GF-D8 (cell line): ENCODE measurements around the gene HOXA7.

ENCODE experiments used
- DNase-seq: peaks from one replicate; lab custom pipeline; 2025; lab: John Stamatoyannopoulos, UW

The HOXA7 gene

DNA sequence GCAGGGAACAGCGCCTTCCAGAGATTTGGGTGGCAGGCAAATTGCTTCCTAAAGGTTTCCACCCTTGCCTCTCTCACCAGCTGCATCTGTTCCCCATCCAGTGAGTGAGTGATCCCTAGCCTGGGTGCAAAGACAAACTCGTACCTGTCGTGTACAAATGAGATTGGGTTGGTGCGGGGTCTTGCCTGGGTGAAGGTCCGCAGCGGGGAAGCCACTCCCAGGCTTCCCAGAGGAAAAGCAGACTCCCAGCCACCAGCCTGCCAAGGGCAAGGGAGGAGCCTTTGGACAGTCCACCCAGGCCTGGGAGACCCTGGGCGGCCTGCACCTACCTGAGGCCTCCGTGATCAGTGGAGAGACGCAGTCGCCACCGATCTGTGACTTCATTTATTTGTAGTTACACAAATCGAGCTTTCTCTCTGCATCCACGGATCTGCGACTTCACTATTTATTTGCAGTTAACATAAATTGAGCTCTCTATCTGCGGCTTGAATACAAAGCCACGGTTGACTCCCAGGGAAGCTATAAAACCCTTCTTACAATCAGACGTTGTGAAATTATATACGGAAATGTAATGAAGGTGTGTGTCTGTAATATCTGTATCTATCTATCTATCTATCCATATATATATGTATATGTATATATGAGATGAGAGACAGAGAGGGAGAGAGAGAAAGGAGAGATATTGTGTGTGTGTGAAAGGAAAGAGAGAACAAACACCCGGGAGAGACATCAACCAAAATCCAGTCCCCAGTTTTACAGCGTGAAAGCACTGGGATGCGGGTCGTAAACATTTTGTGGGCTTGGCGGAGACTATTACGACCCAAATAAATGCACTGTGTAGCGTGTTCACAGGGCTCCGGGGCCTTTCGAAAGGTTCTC, 3.0 kb upstream of the HOXA7 start:
- DNase-seq = no peak

- DNase-seq = no peak
These were observed 2.2 kb upstream of the HOXA7 start for GRCh38 chr7:27158436-27159265.

DNA sequence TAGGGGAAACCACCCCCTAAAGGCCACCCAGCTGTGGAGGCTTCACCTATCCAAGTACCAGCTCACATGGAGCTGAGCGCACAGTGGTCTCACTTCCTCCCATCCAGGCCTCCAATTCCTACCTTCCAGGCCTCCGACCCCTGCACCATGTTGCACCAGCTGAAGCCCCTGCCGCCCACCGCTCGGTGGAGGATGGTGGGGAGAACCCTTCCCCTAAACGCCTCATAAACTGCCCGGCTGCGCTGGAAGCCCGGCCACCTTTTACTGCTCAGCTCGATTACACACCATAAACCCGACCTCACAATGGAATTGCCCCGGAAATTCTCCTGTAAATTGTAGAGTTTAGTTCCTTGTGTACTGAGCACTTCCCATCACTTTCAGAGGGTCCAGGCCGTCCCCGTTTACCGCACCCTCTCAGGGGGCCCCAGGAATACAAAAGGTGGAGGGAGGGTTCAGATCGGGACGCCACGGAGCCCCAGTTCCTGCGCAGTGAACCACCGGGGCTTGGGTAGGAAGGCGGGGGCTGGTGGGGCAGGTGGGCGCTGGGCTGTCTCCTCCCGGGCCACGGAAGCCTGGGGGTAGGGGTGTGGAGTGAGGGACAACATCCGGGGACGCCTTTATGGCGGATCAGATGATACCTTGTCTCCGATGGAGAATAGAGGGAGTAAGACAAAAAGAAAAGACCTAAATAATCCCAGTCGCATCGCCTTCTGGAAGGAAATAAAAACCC, 1.4 kb upstream of the HOXA7 start:
- no peak for DNase-seq

DNA sequence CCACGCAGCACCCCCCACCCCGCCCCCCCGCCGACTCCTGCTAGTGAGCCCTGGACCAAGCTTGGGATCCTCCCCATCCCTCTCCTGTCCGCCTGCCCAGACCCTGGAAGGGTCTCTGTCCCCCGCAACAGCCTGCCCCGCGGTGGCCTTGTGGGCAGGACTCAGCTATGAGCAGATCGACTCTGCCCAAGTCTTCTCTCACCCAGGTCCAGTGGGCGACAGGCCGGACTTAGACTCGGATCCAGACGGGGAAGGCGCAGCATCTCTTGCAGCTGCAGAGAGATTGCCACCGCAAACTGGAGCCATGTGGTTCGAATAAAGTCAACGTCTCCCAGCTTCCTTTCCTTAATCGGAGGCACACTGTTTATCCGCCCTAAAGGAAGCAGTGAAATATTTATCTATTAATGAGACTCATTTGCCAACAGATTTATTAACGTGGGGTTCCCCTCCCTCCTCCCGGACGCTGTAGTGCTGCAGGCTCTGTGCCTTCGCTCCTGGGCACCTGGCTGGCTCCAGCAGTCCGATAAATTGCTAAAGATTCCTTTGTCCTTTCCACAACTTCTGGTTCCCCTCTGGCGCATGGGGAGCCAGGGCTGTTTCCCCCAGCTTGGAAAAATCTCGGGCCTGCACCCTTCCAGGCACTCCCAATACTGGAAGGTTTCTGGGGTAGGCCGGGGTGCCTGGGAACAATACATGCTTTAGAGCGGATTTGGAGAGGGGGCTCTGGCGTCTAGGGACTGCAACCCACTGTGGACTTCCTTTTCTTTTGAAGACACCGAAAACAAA, 634 bp upstream of the HOXA7 start:
- DNase-seq = no peak

GRCh38 chr7:27155816-27156507, 513 bp downstream of the HOXA7 start:
- no peak for DNase-seq

DNA sequence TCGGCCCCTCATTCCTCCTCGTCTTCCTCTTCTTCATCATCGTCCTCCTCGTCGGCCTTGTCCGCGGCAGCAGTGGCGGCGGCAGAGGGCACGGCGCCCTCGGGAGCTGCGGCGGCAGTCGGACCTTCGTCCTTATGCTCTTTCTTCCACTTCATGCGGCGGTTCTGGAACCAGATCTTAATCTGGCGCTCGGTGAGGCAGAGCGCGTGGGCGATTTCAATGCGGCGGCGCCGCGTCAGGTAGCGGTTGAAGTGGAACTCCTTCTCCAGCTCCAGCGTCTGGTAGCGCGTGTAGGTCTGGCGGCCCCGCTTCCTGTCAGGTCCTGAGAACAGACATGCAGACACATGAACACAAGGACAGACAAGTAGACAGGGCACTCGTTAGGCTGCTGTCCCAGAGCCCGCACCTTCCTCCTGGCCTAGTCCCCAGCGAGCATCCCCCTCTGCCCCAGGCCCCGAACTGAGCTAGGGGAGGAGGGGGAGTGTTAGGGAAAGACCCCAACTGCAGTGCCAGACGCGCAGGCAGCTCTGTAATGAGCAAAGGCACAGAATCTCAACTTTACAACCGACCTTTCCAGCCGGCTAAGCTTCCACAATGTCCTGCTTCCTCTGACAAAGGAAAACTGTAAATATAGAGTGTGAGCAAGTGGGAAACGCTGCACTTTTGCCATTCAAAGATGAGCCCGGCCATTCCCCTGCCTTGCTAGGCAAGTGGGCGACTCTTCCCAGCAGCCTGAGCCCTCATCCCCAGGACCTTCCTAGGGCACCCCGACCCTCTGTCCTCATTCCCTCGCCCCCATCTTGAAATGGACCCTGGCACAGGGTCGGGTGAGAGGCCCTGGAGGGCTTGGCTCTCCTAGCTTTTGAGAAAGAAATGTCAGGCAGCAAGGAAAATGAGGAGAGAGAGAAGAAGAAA, 1.3 kb downstream of the HOXA7 start:
- no peak for DNase-seq

DNA sequence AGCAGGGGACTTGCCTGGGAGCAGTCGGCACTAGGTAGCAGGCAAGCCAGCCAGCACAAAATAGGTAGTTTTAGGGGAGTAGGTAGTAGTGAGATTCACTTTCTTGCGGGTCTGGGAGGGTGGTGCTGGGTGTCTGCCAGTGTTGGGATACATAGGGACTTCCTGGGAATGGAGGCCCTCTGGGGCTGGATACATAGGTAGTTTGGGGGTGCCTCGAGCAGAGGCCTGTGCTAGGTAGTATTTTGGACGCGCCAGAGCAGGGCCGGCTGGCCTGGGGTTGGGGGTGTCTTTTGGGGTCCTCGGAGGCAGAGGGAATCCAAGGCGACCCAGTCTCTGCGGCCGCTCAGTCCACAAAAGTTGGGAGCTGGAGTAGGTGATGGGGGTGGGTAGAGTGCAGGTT, 2.1 kb downstream of the HOXA7 start:
- no peak for DNase-seq

- no peak for DNase-seq
These were observed 2.9 kb downstream of the HOXA7 start for GRCh38 chr7:27153526-27153925.

GRCh38 chr7:27152816-27153442, 3.5 kb downstream of the HOXA7 start:
- DNase-seq = no peak

DNA sequence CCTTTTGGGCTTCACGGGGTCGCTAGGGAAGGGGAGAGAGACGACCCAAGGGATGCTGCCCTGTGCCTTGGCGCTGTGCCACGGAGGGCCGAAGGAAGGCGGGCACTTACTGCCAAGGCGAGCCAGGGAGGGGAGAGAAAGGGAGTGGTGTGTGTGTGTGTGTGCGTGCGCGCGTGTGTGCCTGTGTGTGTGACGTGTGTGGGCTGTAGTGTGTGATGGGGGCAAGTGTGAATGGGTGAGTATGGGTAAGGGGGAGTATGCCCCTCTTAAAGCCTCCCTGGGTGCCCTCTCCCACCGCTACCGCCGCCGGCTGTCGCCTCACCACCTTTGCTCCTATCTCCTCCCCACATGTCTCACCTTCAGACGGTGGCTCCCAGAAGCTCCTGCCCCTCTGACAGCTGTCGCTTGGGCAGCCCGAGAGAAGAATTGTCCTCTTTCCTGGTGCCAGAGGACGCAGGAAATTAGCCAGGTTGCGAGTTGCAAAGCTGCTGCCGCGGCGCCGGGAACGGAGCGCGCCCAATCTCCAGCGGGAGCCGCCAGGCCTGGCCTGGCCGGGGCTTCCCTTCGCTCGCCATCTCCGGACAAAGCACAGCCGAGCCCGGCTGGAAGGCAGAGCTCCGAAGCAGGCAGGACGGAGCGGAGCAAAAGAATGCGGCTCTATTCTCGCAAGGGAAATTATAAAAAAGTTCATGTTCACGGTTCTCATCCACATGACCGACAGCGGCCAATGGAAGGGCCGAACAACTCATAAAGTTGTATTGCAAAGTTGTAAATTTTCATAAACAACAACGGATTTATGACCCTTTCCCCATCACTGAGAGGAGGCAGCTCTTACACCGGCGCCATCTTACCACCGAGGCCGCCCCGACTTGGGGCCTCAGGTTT, 4.3 kb downstream of the HOXA7 start, which contains the start of gene HOXA3:
HOXA3 (minus strand) TSS at position 653 of the 885 bp plus-strand sequence. CDS start 41,943 bp downstream, outside the sequence.
- no peak for DNase-seq

DNA sequence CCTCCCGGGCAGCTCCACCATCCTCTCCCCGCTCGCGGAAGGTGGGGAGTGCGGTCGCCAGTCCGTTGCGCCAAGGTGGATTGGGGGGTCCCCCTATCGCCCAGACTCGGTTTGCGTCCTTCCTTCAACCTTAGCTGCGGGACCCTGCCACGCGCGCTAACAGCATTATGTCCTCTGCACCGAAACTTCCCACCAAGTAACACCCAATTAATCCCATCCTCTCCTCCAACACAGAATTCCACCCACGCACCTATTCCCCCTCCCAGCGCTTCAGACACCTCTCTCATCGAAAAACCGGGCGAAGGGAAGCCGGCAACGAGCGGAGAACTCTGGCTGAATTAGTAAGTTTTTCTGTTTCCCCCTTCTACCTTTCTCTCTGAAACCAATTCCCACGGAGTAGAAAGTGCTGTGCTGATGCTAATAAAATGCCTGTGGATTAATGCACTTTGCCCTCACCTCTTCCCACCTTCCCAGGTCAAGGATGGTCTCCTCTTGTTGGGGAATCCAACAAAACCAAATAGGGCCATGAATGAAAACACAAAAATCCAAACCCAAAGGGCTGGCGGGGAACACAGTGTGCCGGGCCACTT, 5.0 kb downstream of the HOXA7 start:
- no peak for DNase-seq

GRCh38 chr7:27150568-27151340, 5.7 kb downstream of the HOXA7 start:
- no peak for DNase-seq

DNA sequence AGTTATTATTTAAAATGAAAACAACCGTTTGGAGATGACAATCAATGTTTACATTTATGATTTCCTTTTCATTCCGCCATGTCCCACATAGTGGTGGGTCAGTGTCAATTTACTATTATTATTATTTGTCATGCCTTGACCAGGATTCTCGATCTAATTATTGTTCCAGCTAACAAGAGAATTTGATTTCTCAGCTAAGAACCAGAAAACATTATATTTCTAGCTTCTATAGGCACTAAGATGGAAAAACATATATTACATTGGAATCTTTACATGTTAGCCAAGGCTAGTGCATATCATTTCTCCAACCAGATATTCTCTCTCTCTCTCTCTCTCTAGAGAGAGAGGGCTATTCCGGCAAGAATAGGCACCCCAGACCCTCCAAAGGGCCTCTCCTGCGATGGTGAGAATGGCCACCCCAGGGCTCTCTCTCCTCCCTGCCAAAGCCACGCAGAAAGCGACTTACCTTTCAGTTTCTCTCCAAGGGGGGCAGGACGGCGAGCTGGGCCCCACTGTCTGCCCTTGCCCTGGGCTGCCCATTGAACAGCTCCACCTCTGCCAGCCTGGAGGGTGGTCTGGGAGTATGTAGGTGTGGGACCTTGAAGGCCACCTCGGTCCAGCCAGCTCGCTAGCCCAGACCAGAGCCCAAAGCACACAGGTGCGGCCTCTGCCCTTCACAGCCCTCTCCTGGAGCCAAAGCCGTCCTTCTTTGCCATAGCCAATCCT, 6.5 kb downstream of the HOXA7 start:
- DNase-seq = no peak

GRCh38 chr7:27148756-27149641, 7.5 kb downstream of the HOXA7 start:
- no peak for DNase-seq

GRCh38 chr7:27148031-27148755, 8.3 kb downstream of the HOXA7 start:
- DNase-seq = no peak
